DMS114 treated with DMSO at 0.1 percent for 48 hours (cell line): ENCODE results near the gene ADA.

ENCODE experiments used
- DNase-seq: peaks from one replicate; lab custom pipeline; 2025; ENCODE audit not compliant: unreplicated experiment; lab: John Stamatoyannopoulos, UW

Gene ADA

GRCh38 chr20:44582311-44583025 is 69.0 kb downstream of the ADA start, which contains the start of gene PKIG:
TSS of gene PKIG (plus strand) at chr20:44582579. CDS start at chr20:44614557, 31,978 bp downstream.
- no peak for DNase-seq

DNA sequence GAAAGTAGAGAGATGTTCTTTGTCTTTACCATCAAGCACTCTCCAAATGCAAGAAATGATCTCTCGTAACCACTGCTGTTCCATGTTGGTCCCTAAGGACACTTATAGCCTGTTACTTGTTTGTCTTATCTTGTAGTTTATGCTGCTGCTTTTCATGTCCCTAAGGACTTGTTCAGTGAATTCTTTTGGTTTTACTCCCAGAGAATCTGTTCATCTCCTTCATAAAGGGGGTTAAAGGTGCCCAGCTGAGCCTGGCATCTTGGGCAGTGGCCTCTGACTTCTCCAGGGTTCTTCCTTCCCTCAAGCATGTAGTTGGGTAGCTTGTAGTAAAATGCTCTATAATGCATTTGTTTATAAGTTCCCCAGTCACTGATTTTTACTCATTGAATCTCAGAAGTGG is 70.0 kb downstream of the ADA start:
- no peak for DNase-seq

DNA sequence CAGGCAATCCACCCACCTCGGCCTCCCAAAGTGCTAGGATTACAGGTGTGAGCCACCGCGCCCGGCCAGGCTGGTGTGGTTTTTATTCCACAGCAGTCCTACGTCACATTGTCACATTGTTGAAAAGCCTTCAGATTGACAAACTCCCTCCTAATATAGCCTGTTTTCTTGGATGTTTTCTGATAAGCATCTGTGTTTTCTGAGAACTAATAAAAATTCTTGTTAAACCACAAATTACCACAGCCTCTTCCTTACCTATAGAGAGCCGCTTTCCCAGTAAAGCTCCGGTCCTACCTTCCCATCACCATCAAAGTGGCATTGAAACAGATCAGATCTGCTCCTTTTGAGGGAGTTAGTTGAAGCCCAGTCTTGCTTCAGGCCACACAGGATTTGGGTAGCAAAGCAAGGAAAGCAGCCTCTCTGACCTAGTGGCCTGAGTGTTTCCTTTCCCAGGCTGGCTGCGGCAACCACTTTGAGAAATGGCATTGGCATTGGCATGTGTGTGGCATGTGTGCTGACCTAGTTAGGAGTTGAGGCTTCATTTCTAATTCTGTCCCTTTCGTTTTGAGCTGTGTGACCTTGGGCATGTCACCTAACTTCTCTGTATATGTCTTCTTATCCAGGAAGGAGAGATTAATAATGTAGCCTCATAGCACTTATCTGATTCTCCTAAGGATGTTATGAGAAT is 70.8 kb downstream of the ADA start:
- no peak for DNase-seq

GRCh38 chr20:44579313-44580081 is 72.0 kb downstream of the ADA start:
- DNase-seq = no peak

- no peak for DNase-seq
Observed at GRCh38 chr20:44576297-44576696, 75.2 kb downstream of the ADA start.

DNA sequence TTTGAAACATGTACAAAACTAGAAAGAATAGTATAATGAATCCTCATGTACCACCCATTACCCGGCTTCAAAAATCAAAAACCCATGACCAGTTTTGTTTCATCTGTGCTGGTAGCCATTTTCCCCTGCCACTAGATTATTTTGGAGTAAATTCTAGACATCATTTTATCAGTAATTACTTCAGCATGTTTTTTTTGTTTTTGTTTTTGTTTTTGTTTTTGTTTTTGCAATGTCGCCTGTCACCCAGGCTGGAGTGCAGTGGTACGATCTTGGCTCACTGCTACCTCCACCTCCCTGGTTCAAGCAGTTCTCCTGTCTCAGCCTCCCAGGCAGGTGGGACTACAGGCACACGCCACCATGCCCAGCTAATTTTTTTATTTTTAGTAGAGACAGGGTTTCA is 77.1 kb downstream of the ADA start:
- no peak for DNase-seq

GRCh38 chr20:44573501-44573869 is 78.0 kb downstream of the ADA start:
- DNase-seq = no peak

DNA sequence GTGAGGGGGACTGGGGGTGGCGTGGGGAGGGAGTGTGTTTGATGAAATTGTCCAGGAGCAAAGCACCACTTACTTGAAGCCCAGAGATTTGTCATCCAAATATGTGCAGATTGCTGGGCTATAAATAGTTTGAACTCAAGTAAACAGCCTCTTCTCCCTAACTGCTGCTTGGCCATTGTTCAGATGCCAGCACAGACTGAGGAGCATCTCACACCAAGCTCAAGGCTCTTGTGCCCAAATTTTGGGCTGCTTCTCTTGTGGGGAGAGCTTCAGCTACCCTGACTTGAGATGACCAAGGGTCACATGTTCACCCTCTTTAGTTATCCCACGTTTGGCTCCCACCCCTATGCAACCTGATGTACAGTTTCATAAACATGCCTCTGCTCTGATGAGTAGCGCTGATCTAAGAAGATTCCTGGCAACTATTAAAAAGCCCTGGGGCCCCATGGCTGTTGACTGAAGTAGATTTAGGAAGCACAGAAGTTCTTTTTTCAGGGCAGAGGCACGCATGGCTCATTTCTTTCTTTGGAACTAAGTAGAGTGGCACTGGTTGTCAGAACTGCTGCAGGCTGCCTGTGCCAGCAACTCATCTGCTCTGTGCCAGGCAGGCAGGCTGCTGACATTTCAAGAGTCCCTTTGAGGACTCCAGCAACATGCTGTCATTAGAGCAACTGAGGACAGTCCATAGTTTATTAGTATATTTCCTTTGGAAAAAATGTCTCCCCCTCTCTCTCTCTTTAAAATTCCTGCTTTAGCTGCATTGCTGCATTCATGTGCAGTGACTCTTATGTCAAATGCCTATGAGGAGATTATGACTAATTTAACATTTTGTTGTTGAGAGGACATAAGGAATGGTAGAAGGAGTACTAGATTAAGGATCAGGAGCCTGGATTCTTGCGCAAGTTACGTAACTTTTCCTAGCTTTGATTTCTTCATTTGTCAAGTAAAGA is 78.7 kb downstream of the ADA start:
- DNase-seq = peak; percentile 16

DNA sequence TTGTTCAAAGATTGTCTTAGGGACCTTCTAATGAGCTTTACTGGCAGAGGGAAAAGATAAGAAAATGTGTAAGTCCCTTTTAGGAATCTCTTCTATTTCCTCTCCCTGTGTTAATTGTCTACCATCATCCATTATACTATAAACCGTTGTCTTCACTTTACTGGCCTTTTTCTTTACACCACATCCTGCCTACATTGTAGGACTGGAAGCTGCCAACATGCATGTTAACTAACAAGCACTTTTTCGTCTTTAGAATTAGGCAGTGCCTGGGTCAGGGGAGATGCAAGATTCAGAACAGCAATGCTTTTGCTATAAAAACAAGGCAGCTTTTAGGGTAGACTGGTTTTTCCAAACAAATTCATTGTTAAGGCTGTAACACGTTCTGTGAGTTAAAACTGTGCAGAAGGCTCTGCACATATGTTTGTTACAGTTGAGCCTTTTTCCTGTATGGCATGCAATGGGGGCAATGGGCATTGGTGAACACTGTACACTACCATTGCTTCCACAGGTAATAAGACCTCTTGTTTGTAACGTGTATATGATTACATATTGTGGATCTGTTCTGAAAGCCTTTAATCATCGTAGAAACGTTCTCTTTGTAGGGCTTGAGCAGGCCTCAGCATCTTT is 80.0 kb downstream of the ADA start:
- DNase-seq = no peak

DNA sequence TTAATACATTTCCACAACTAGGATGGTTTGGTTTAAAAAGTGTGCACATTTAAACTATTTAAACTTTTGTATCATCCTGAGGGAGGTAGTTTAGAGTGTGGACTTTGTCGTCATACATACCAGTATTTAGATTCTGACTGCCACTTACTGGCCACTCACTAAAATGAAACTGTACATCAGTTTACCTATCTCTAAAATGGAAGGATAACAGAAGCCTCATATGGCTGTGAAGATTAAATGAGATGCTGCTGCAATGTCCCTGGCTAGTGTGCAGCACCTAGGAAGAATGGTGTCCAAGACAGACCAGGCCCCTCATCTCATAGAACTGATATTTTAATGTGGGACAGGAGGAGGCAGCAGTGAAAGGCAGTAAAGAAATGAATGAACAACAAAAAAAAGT is 81.1 kb downstream of the ADA start:
- no peak for DNase-seq
